SU-DHL-6 (cell line): ENCODE data around the gene KRTAP10-10.

Experiments
- H2AFZ ChIP-seq: fragments of 200-600 bp; sonication (generic); 2 replicates; pipeline ENCODE4 v1.6.1; 2014; ENCODE audit warnings: low read depth, mild to moderate bottlenecking, moderate library complexity, mixed read lengths, antibody characterized with exemption, low read length; ENCODE audit not compliant: severe bottlenecking
- H3F3A ChIP-seq: fragments of 200-600 bp; shearing (Covaris generic); 2 replicates; pipeline ENCODE4 v1.6.0; 2016; ENCODE audit warnings: antibody characterized with exemption, mild to moderate bottlenecking; ENCODE audit not compliant: insufficient read depth
- H3K27ac ChIP-seq: fragments of 200-600 bp; sonication (generic); 2 replicates; pipeline ENCODE4 v1.5.1; 2016; ENCODE audit warnings: low read depth, mild to moderate bottlenecking, low read length, moderate library complexity, mixed read lengths
- H3K27me3 ChIP-seq: fragments of 200-600 bp; sonication (generic), shearing (Covaris generic); 2 replicates; pipeline ENCODE4 v1.6.0; 2014; ENCODE audit warnings: mild to moderate bottlenecking, low read length
- H3K36me3 ChIP-seq: fragments of 200-600 bp; sonication (generic); 2 replicates; pipeline ENCODE4 v1.6.1; 2014; ENCODE audit warnings: mild to moderate bottlenecking, low read length, mixed read lengths
- H3K4me2 ChIP-seq: fragments of 300-600, 200-600 bp; shearing (Covaris generic), sonication (generic); 2 replicates; pipeline ENCODE4 v1.6.0; 2014; ENCODE audit warnings: low read length, low read depth, mild to moderate bottlenecking; ENCODE audit not compliant: poor library complexity, severe bottlenecking
- H3K4me3 ChIP-seq: fragments of 200-600 bp; sonication (generic); 2 replicates; pipeline ENCODE4 v1.5.1; 2014; ENCODE audit warnings: antibody characterized with exemption, low read length, mild to moderate bottlenecking, mixed read lengths; ENCODE audit not compliant: insufficient read depth, poor library complexity, severe bottlenecking
- H3K79me2 ChIP-seq: fragments of 200-600 bp; sonication (generic); 2 replicates; pipeline ENCODE4 v1.6.1; 2014; ENCODE audit warnings: mild to moderate bottlenecking, low read length, moderate library complexity; ENCODE audit not compliant: insufficient read depth
- H3K9ac ChIP-seq: fragments of 200-600 bp; sonication (generic); 2 replicates; pipeline ENCODE4 v1.7.0; 2014; ENCODE audit warnings: mild to moderate bottlenecking, low read length
- H3K9me2 ChIP-seq: fragments of 200-600 bp; sonication (generic); replicated peaks from 2 replicates; pipeline ENCODE4 v1.6.1; 2014; ENCODE audit warnings: low read length; ENCODE audit not compliant: insufficient read depth
- H3K9me3 ChIP-seq: fragments of 200-600 bp; sonication (generic); 2 replicates; pipeline ENCODE4 v1.6.1; 2014; ENCODE audit warnings: low read length, mixed read lengths; ENCODE audit not compliant: insufficient read depth
- H4K20me1 ChIP-seq: fragments of 200-600 bp; sonication (generic); 2 replicates; pipeline ENCODE4 v1.6.1; 2014; ENCODE audit warnings: low read depth, mild to moderate bottlenecking, antibody characterized with exemption, low read length, moderate library complexity, mixed read lengths
- CTCF ChIP-seq: fragments of 200-600 bp; sonication (generic); IDR thresholded peaks from one replicate; pipeline ENCODE4 v1.5.1; 2017; ENCODE audit warnings: antibody characterized with exemption, mild to moderate bottlenecking, low read length, moderate library complexity; ENCODE audit not compliant: insufficient read depth, poor library complexity, severe bottlenecking
- EZH2phosphoT487 ChIP-seq: fragments of 200-600 bp; sonication (generic), shearing (Covaris generic); conservative IDR thresholded peaks from 2 replicates; pipeline ENCODE4 v1.6.1; 2018; ENCODE audit warnings: mild to moderate bottlenecking, antibody characterized with exemption, low read length, moderate library complexity, mixed read lengths

The KRTAP10-10 gene

GRCh38 chr21:44666401-44667320 is 29.5 kb downstream of the KRTAP10-10 start, which contains the start of gene KRTAP12-2:
Gene KRTAP12-2, minus strand, starts transcription at chr21:44666927. Its CDS starts 41 bp downstream, at chr21:44666886.
- Histone ChIP-seq H3K36me3 (no peaks in the 10 kb centered on the region), H4K20me1 (no peaks in the 10 kb centered on the region), H2AFZ (no peak within 1 kb of the TSS), H3K4me3 (no peak within 1 kb of the TSS), H3K9me3 (no peaks in the 10 kb centered on the region), H3F3A (no peaks in the 10 kb centered on the region), H3K9me2 (no peaks in the 10 kb centered on the region), H3K27ac (no peak within 1 kb of the TSS), H3K27me3 (no peaks in the 10 kb centered on the region), H3K79me2 (no peaks in the 10 kb centered on the region), H3K4me2 (no peak within 1 kb of the TSS), H3K9ac (no peak within 1 kb of the TSS)
- TF ChIP-seq EZH2phosphoT487 = no peak
- no peak for TF ChIP-seq CTCF

- H2AFZ ChIP-seq = no peak overlapping the region
- no peak overlapping the region for H3K9ac ChIP-seq
- no peak overlapping the region for H3K27ac ChIP-seq
- H3K27me3 ChIP-seq = no peaks in the 10 kb centered on the region
- no peaks in the 10 kb centered on the region for H3K79me2 ChIP-seq
- no peak overlapping the region for H3K4me2 ChIP-seq
- no peaks in the 10 kb centered on the region for H3K36me3 ChIP-seq
- H3K4me3 ChIP-seq = no peak overlapping the region
- H3K9me3 ChIP-seq = no peaks in the 10 kb centered on the region
- H3K9me2 ChIP-seq = no peaks in the 10 kb centered on the region
- H4K20me1 ChIP-seq = no peaks in the 10 kb centered on the region
- TF ChIP-seq EZH2phosphoT487 (no peak), CTCF (no peak)
- H3F3A ChIP-seq = no peaks in the 10 kb centered on the region
Measured at GRCh38 chr21:44667612-44668011, 30.5 kb downstream of the KRTAP10-10 start.

GRCh38 chr21:44670642-44671432 is 33.7 kb downstream of the KRTAP10-10 start:
- H3K79me2 ChIP-seq = no peaks in the 10 kb centered on the region
- no peaks in the 10 kb centered on the region for H3F3A ChIP-seq
- H3K9ac ChIP-seq = no peak overlapping the region
- H3K36me3 ChIP-seq = no peaks in the 10 kb centered on the region
- no peaks in the 10 kb centered on the region for H3K9me3 ChIP-seq
- H3K27me3 ChIP-seq = no peaks in the 10 kb centered on the region
- no peaks in the 10 kb centered on the region for H4K20me1 ChIP-seq
- no peak overlapping the region for H3K4me3 ChIP-seq
- no peak overlapping the region for H3K27ac ChIP-seq
- H2AFZ ChIP-seq = no peak overlapping the region
- no peaks in the 10 kb centered on the region for H3K9me2 ChIP-seq
- TF ChIP-seq EZH2phosphoT487 (no peak), CTCF (no peak)
- H3K4me2 ChIP-seq = no peak overlapping the region
